Mesendoderm (in vitro differentiated cells): ENCODE results near the gene AKAP12.
A peak's percentile ranks its signal among the peaks of the same experiment; 100 is the strongest.

Source experiments
- DNase-seq: peaks from one replicate; pipeline ENCODE4 v3.0.0; 2013
- H2AK5ac ChIP-seq: 2 replicates; pipeline ENCODE4 v1.6.1; 2013; ENCODE audit warnings: low read length, inconsistent platforms
- H2BK120ac ChIP-seq: 2 replicates; pipeline ENCODE4 v1.6.1; 2013; ENCODE audit warnings: low read depth, mild to moderate bottlenecking, low read length, moderate library complexity, mixed read lengths
- H2BK15ac ChIP-seq: replicated peaks from 2 replicates; pipeline ENCODE4 v1.6.1; 2013; ENCODE audit warnings: low read depth, mild to moderate bottlenecking, moderate library complexity
- H2BK5ac ChIP-seq: 2 replicates; pipeline ENCODE4 v1.6.1; 2013; ENCODE audit warnings: low read length, inconsistent platforms
- H3K18ac ChIP-seq: 2 replicates; pipeline ENCODE4 v1.6.1; 2013; ENCODE audit warnings: mild to moderate bottlenecking, low read length, mixed read lengths
- H3K23ac ChIP-seq: one replicate; pipeline ENCODE4 v1.6.1; 2013; ENCODE audit warnings: low read length
- H3K27ac ChIP-seq: 2 replicates; pipeline ENCODE4 v1.5.1; 2013; ENCODE audit warnings: low read depth, mild to moderate bottlenecking, inconsistent platforms, low read length, moderate library complexity
- H3K27me3 ChIP-seq: 2 replicates; pipeline ENCODE4 v1.6.1; 2013; ENCODE audit warnings: low read length, control low read depth, mild to moderate bottlenecking, inconsistent platforms; ENCODE audit not compliant: insufficient read depth, poor library complexity
- H3K36me3 ChIP-seq: 2 replicates; pipeline ENCODE4 v1.6.1; 2013; ENCODE audit warnings: low read length, inconsistent platforms; ENCODE audit not compliant: control insufficient read depth, insufficient read depth
- H3K4ac ChIP-seq: one replicate; pipeline ENCODE4 v1.6.1; 2013; ENCODE audit warnings: low read depth, mild to moderate bottlenecking, low read length, moderate library complexity
- H3K4me1 ChIP-seq: 2 replicates; pipeline ENCODE4 v1.6.1; 2013; ENCODE audit warnings: low read depth, low read length, inconsistent platforms; ENCODE audit not compliant: control insufficient read depth
- H3K4me2 ChIP-seq: 2 replicates; pipeline ENCODE4 v1.6.1; 2013; ENCODE audit warnings: low read length
- H3K4me3 ChIP-seq: 2 replicates; pipeline ENCODE4 v1.5.1; 2013; ENCODE audit warnings: mild to moderate bottlenecking, low read length
- H3K56ac ChIP-seq: one replicate; pipeline ENCODE4 v1.6.1; 2013; ENCODE audit warnings: low read length
- H3K79me1 ChIP-seq: 2 replicates; pipeline ENCODE4 v1.6.1; 2013; ENCODE audit warnings: low read length, inconsistent platforms
- H3K79me2 ChIP-seq: 2 replicates; pipeline ENCODE4 v1.6.1; 2013; ENCODE audit warnings: mild to moderate bottlenecking, low read length; ENCODE audit not compliant: control insufficient read depth, insufficient read depth
- H3K9ac ChIP-seq: 2 replicates; pipeline ENCODE4 v1.6.1; 2013; ENCODE audit warnings: low read length, inconsistent platforms
- H4K5ac ChIP-seq: one replicate; pipeline ENCODE4 v1.6.1; 2013; ENCODE audit warnings: low read length
- H4K8ac ChIP-seq: one replicate; pipeline ENCODE4 v1.6.1; 2013; ENCODE audit warnings: low read depth, mild to moderate bottlenecking, control low read depth, low read length, moderate library complexity
- WGBS: extraction: QIAGEN DNeasy Blood & Tissue Kit; methylation state at CpG from one replicate; pipeline ENCODE4 v1.1.7; 2013; ENCODE audit warnings: low lambda C conversion rate, missing lambda C conversion rate; ENCODE audit not compliant: insufficient coverage; ENCODE audit errors: extremely low coverage; 5-methylcytosine and 5-hydroxymethylcytosine counted together

The AKAP12 gene

GRCh38 chr6:151385177-151385576, 145.4 kb downstream of the AKAP12 start:
- Histone ChIP-seq H3K4me1 (peaks cover 6% of the 10 kb centered on the region), H3K23ac (no peak overlapping the region), H3K4ac (no peak overlapping the region), H3K27ac (no peak overlapping the region), H2AK5ac (no peak overlapping the region), H2BK120ac (no peak overlapping the region), H3K36me3 (peaks cover 2% of the 10 kb centered on the region), H3K9ac (no peak overlapping the region), H3K79me2 (peaks cover 54% of the 10 kb centered on the region), H3K4me3 (no peak overlapping the region), H4K8ac (no peak overlapping the region), H4K5ac (no peak overlapping the region), H3K18ac (no peak overlapping the region), H2BK5ac (no peak overlapping the region), H3K79me1 (peaks cover 18% of the 10 kb centered on the region), H3K56ac (no peak overlapping the region), H3K4me2 (no peak overlapping the region), H2BK15ac (no peak overlapping the region), H3K27me3 (no peaks in the 10 kb centered on the region)
- no peak for DNase-seq
- WGBS, result no CpG with 5 or more reads among the region's 1 CpG

DNA sequence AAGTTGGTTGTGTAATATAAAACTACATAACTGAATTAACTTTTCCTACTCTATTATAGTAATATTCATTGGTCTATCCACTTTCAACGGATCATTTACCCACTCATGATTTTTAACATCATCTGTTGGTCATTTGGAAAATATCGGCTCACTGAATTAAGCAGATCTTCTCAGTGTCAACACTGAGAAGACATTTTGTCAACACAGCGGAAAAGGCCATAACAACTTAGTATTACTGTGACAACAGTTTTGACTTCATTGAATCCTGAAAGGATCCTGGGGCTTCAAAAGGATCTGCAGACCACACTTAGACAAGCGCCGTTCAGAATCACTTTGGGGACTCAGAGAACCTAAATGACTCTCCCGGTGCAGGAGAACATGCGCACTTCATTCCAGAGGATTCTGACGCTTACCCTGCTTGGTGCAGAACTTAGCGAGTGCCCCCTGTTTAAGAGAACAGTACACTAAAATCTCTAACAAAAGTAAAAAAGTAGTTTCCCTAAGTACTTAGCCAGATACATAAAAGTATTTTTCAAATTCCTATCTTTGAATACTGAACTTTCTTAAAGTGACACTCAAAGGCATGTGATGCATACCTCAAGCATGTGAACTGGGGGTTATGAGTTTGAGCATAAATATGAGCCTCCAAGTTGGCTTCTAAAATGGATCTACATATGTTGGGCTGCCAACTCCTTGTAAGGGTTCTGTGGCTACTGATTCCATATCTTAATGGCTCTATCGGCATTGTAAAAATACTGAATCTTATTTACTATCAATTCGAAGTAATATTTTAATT, 147.6 kb downstream of the AKAP12 start:
- no peak for DNase-seq
- no peak overlapping the region for H4K8ac ChIP-seq
- no peak overlapping the region for H3K4me3 ChIP-seq
- no peak overlapping the region for H2AK5ac ChIP-seq
- H3K27ac ChIP-seq, result no peak overlapping the region
- H3K27me3 ChIP-seq, result no peaks in the 10 kb centered on the region
- peaks cover 11% of the 10 kb centered on the region for H3K79me1 ChIP-seq
- H3K4ac ChIP-seq, result no peak overlapping the region
- no peak overlapping the region for H3K4me2 ChIP-seq
- H3K79me2 ChIP-seq, result peaks cover 46% of the 10 kb centered on the region
- H3K9ac ChIP-seq, result no peak overlapping the region
- H2BK5ac ChIP-seq, result no peak overlapping the region
- no CpG with 5 or more reads among the region's 11 CpGs for WGBS
- no peaks in the 10 kb centered on the region for H3K36me3 ChIP-seq
- no peak overlapping the region for H2BK120ac ChIP-seq
- H3K18ac ChIP-seq, result peak overlapping the region; percentile 68
- H2BK15ac ChIP-seq, result no peak overlapping the region
- H3K56ac ChIP-seq, result no peak overlapping the region
- no peak overlapping the region for H4K5ac ChIP-seq
- peaks cover 6% of the 10 kb centered on the region for H3K4me1 ChIP-seq
- H3K23ac ChIP-seq, result no peak overlapping the region

- no peak overlapping the region for H3K4me2 ChIP-seq
- WGBS, result no CpG with 5 or more reads among the region's 2 CpGs
- H3K18ac ChIP-seq, result peak overlapping the region; percentile 90
- no peaks in the 10 kb centered on the region for H3K36me3 ChIP-seq
- no peak overlapping the region for H3K4me3 ChIP-seq
- no peak overlapping the region for H2BK120ac ChIP-seq
- no peak overlapping the region for H3K23ac ChIP-seq
- no peak overlapping the region for H4K8ac ChIP-seq
- no peak overlapping the region for H3K27ac ChIP-seq
- no peak overlapping the region for H2BK15ac ChIP-seq
- no peak overlapping the region for H4K5ac ChIP-seq
- DNase-seq, result no peak
- H3K27me3 ChIP-seq, result no peaks in the 10 kb centered on the region
- no peak overlapping the region for H3K9ac ChIP-seq
- H2AK5ac ChIP-seq, result no peak overlapping the region
- H3K79me1 ChIP-seq, result peaks cover 11% of the 10 kb centered on the region
- no peak overlapping the region for H3K4ac ChIP-seq
- peaks cover 53% of the 10 kb centered on the region for H3K79me2 ChIP-seq
- H2BK5ac ChIP-seq, result no peak overlapping the region
- H3K4me1 ChIP-seq, result peaks cover 7% of the 10 kb centered on the region
- peak overlapping the region; percentile 62 for H3K56ac ChIP-seq
These were observed 148.5 kb downstream of the AKAP12 start for GRCh38 chr6:151388236-151388635.

- Histone ChIP-seq H3K27ac (peak overlapping the region; percentile 100), H2BK15ac (no peak overlapping the region), H3K18ac (peak overlapping the region; percentile 100), H3K79me2 (peaks cover 53% of the 10 kb centered on the region), H3K4ac (peak overlapping the region; percentile 96), H3K4me2 (peak overlapping the region; percentile 49), H3K56ac (peak overlapping the region; percentile 96), H3K27me3 (no peaks in the 10 kb centered on the region), H3K9ac (peak overlapping the region; percentile 96), H3K79me1 (peaks cover 7% of the 10 kb centered on the region), H3K36me3 (no peaks in the 10 kb centered on the region), H2AK5ac (peak overlapping the region; percentile 76), H3K4me3 (peak overlapping the region; percentile 92), H4K5ac (no peak overlapping the region), H2BK5ac (peak overlapping the region; percentile 74), H2BK120ac (no peak overlapping the region), H3K4me1 (peaks cover 6% of the 10 kb centered on the region), H3K23ac (no peak overlapping the region), H4K8ac (peak overlapping the region; percentile 76)
- DNase-seq, result no peak
- no CpG with 5 or more reads among the region's 12 CpGs for WGBS
These were observed 149.3 kb downstream of the AKAP12 start for GRCh38 chr6:151388997-151389617.

DNA sequence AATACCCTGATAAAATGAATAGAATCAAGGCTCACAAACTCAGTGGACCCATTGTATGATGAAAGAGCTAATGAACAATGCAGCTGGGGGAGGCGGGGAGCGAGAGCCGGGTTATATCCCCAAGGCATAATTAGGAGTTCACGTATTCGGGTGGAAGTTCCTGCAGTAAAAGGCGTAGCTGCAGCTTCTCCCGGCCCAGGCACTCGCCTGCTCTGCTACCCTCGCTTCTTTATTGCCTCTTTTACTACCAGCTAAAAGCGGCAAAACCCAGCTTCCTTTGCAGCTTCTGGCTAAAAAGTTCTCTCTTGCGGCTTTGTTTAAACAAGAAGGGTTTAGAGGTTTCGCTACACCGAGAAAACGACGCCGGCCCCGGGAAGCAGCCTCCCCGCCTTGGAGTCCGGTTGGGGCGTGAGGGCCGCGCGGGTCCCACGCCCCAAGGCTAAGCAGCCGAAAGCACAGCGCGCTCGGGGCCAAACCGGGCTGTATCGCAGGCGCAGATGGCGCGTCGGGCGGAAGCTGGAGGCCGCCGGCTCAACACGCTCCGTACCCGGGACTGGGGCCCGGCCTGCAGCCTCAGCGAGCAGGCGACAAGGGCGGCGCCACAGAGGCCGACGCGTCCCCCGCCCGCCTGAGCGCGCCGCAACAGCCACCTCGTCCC, 150.0 kb downstream of the AKAP12 start:
- Histone ChIP-seq H3K4ac (peak overlapping the region; percentile 96), H3K27me3 (no peaks in the 10 kb centered on the region), H3K23ac (no peak overlapping the region), H2AK5ac (no peak overlapping the region), H4K5ac (no peak overlapping the region), H3K18ac (peak overlapping the region; percentile 100), H3K4me1 (peaks cover 2% of the 10 kb centered on the region), H3K4me3 (peak overlapping the region; percentile 92), H3K4me2 (peak overlapping the region; percentile 49), H3K56ac (peak overlapping the region; percentile 96), H2BK15ac (no peak overlapping the region), H3K9ac (peak overlapping the region; percentile 96), H3K79me1 (peaks cover 5% of the 10 kb centered on the region), H3K36me3 (no peaks in the 10 kb centered on the region), H2BK120ac (peak overlapping the region; percentile 90), H2BK5ac (peak overlapping the region; percentile 96), H3K79me2 (peaks cover 52% of the 10 kb centered on the region), H3K27ac (peak overlapping the region; percentile 100), H4K8ac (peak overlapping the region; percentile 70)
- peak; percentile 88 for DNase-seq
- WGBS, result no CpG with 5 or more reads among the region's 54 CpGs
